Fibroblast of skin of abdomen (primary cell): ENCODE data around the gene PRKCH.
A peak's percentile ranks its signal among the peaks of the same experiment; 100 is the strongest.

Experiments used
- DNase-seq: peaks from one replicate; pipeline ENCODE4 v3.0.0-alpha.2; 2013

Gene PRKCH

DNA sequence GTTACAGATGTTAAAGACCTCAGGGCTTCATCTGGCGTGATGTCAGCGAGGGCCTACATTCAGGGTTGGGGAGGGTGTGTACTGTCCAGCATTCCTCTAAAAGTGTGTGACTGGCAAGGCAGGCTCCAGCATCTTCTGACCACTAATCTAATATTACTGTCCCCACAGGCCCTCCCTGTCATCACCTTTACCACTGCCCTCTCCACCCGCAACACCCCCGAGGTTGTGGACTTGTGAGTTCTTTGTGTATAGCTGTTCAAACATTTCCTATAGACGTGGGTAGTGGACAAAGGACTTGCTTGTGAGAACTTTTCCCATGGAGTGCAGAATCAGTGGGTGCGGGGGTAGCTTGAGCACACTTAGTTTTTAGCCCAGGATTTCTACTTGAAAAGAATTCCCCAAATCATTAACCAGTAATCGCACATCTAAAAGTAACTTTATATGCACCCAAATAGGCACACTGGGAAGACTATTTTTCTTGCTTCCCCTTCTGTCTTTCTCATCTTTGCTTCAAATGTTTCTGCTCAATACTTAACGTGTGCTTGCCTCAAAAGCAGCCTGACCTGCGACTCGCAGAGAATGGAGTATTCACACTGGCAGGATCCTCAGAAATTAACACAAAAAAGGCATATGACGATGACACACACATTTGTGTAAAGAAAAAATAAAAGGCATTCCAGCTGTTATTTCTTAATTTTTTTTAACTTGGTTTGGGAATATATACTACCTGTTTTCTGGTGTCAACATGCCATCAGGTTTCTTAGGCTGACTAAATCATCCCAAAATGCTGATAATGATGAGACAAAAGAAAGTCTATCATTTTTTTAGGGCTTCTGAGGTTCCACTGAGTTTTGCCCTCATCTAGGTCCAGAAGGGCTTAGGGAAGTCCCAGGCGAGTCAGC is 215.5 kb downstream of the PRKCH start:
- DNase-seq, result no peak

- DNase-seq, result peak; percentile 92
Measured at GRCh38 chr14:61537563-61538463, 216.4 kb downstream of the PRKCH start.

DNA sequence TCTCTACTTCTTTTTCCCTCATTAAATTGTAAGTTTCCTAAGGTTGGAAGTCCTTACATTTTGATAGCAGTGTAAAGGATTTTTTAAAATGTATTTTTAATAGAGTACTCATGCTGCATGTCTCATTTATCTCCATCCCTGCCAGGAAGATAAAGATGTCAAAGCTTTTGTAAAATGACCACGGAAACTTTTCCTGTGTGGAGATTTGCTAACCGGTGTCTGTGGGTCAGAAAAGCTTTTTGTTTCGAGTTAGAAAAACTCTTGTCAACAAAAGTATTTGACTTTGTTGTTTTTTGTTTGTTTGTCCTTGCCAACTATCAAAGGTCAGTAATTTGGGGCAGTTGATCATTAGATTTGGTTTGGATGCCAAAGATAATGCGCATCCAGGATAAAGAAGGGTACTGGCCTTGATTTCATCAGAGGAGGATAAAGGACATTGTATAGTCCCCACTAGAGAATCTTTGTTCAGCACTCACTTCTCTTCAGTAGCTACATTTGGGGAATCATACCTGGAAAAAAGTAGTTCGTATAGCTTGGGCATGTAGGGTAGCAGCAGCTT is 217.2 kb downstream of the PRKCH start:
- no peak for DNase-seq

GRCh38 chr14:61539631-61540030 is 218.3 kb downstream of the PRKCH start:
- DNase-seq, result no peak

DNA sequence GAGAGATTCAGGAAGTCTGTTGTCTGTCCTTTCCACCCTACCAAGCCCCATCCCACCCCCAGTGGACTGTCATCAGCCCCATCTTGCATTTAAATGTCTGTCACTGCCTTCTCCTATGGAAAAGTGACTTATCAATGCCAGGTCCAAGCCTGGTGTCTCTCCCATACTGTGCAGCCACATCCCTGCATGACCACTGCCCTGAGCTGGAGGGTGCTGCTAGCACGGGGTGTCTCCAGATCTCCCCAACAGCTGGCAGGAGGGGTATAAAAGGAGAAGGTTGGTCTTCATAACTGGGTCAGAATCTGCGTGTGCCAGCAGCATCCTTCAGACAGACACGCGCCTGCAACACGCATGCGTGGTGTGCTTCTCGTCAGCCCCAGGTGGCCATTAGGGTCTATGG is 219.6 kb downstream of the PRKCH start:
- no peak for DNase-seq

DNA sequence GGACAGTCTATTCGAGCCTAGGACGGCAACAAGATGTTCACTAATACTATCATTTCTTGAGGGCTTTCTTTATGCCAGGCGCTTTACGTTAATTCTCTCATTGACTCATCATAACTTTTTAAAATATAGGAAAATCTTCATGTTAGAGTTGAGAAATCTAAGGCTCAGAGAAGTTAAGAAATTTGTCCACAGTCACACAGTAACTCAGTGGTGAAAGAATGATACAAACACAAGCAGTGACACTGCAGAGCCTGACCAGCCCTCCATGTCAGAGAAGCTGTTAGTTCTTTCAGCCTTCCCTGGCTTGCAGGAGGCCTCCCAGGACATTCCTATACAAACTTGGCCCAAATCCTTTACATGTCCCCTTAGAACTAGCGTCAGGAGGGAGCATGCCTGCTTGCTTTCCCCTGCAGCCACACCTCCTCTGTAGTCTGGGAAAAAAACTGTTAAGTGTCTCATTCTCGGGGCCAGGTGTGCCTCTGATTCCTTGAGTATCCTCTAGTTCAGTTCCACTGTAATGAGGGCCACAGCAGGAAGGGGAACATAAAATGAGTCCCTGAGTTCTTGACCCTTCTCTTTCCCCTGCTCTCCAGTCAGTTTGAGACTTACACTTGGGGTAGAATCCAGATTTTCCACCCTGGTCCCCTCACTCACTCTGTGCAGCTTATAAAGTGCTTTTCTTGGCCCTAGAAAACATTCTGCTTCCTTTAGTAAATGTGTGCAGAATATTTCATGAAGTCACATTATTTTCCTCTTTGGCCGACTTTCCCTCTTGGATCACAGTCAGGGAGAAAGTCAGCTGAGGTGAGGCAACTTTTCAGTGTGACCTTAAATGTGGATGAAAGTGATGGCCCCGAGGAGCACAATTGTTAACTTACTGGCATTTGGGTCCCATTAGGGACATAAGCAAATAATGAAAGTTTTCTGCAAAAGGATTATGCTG is 221.7 kb downstream of the PRKCH start:
- DNase-seq, result no peak

GRCh38 chr14:61543946-61544345 is 222.6 kb downstream of the PRKCH start:
- DNase-seq, result no peak

DNA sequence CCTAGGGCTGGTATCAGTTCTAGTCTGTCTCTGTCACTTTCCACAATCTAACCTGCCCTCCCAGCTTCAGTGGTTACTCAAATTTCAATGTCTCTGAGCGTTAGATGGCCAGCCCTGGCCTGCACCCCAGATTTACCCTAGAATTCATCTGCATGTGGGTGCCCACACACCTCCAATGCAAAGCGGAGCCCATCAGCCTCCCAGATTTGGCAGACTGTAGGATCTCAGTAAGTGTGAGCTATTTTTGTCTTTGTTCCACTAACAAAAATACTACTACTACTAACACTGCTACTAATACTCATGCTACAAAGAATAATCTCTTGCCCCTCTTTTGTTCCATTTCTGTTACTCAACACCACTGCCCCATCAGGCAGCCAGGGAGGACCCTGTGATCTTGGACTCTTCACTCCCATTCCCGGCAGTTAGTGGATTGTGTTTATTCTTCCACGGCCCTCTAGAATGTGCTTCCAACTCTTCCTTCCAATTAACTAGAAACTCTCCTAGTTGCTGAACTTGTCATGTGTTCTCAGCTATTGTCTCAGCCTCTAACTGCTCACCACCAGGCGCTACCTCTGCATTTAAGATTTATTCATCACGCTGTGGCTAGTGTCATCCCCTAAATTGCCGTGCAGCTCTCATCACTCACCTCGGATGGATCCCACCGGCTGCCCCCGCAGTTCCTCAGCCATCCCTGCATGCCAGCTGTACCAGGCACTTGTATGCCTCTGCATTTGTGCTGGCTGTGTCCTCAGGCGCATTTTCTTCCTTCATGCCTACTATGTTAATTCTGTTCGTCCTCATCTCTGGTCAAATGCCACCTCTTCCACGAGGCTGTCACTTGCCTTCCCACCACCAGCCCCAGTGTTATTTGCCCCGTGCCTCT is 223.3 kb downstream of the PRKCH start:
- no peak for DNase-seq

DNA sequence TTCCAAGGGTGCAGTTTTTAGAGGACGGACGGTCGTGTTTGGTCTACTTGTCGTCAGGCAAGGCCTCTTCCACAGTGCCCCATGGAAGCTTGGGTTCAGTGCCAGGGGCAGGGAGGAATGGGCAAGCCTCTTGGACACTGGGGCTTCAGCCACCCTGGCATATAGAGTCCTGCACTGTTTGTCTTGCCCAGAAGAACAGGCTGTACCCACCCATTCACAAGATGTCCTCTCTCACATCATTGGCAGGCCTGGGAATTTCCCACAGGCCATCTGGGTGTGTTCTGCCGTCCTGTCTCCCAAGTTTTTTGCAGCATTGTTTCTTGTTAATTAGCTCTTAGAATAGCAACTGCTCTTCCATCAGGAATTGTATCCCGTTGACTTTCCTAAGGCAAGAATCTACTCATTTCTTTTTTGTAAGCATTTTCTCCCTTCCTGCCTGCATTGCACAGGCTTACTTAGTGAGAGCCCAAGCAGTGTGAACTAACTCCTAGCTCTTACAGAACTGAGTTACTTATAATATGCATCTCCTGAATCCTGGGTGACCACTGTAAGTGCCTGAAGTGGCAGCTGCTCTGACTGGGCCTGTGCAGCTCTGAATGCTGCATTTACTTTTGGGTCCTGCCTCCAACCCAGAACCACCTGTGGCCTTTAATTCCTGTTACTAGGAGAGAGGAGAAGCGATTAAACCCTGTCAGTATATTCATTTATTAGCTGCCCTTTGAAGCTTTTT is 224.5 kb downstream of the PRKCH start:
- DNase-seq, result no peak

DNA sequence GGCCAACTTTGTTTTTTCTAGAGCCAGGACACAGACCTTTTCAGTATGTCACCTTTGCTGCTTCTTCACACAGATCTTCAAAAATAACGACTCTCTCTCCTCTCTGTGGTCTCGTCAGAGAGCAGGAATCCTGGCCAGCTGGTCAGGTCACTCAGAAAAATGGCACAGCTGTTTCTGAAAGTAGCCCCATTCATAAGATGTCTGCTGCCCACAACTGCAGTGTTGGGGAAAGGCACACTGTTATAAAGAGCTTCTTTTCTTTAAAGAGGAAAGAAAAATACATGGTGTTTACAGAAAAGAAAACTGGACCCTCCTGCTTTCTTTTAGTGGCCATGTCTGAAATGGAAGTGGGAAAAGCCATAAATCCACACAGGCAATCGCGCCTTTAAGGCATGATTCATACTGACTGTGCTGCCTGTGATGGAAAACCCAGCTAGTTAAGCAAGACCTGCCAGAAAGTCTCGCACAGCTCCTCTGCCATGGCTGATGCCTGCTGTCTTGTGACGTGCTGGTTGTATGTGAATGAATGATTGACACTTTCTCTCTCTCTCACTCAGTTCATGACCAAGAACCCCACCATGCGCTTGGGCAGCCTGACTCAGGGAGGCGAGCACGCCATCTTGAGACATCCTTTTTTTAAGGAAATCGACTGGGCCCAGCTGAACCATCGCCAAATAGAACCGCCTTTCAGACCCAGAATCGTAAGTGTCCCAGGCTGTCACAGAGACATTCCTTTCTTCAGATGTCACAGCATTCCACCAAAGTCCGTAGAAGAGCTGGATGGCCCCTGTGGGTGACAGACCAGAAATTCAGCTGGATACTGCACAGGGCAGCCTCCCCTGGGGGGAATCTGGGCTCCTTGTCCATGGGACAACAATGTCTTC is 226.0 kb downstream of the PRKCH start:
- peak; percentile 91 for DNase-seq

DNA sequence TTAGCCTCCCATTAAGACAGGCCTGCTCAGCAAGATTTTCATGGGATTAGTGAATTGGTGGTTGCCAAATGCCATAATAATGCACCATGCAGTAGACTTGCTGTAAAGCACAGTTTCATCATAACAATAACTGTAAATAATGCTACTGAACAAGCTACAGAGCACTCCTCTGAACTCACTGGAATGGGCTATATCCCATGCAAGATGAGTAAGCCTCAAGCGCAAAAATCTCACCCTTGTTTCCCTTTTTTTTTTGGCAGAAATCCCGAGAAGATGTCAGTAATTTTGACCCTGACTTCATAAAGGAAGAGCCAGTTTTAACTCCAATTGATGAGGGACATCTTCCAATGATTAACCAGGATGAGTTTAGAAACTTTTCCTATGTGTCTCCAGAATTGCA is 228.0 kb downstream of the PRKCH start:
- peak; percentile 59 for DNase-seq

GRCh38 chr14:61551384-61551783 is 230.0 kb downstream of the PRKCH start:
- no peak for DNase-seq

- no peak for DNase-seq
Measured at GRCh38 chr14:61552241-61552640, 230.9 kb downstream of the PRKCH start.

- peak; percentile 99 for DNase-seq
Measured at GRCh38 chr14:61553730-61554641, 232.6 kb downstream of the PRKCH start.

DNA sequence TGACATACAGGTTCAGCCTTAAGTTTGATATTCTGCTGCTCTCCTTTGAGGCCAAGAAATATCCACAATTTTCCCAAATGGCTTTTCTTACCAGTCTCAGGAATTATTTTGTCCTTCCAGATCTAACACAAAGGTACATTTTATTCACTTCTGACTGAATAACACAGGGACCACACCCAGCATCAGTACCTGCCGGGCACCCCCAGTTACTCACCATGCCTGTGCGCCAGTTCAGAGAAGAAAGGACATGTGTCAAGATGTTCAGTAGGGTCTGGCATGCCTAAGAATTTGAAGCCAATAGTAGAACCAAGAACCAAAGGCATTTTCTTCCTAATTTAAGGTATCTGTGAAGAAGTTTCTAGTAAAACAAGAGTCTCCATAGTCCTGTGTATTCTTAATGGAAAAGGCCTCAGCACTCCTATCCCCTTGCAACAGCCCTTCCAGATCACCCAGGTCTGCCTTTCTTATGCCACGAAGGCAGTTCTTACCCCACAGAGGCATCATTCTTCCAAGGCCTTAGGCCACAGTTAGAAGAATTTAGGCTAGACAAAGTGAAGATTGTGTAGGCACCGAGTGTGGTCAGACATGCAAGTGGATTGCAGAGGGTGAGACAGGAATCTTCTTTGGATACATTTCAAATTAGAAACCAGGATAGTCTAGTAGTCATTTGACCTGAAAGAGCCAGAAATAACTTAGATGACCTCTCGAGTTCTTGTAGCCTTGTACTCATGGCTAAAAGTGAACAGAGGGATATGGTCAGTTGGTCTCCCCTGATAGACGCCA is 233.9 kb downstream of the PRKCH start:
- no peak for DNase-seq

DNA sequence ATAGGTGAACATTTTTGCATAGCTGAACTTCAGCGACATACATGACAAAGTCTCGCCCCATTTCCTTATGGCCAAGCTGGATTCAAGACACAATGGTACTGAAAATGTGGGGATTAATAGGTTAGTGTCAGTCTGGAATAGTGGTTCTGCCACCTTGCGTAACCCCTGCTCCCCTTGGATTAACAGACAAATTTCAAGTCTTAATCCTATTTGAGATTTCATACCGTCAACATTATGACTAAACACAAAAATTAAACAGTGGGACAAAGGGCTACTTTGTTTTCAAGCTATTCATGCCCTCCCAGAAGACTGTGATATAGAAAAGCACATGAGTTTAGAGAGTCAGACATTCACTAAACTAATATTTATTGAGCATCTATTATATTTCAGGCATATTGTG is 235.1 kb downstream of the PRKCH start:
- no peak for DNase-seq

DNA sequence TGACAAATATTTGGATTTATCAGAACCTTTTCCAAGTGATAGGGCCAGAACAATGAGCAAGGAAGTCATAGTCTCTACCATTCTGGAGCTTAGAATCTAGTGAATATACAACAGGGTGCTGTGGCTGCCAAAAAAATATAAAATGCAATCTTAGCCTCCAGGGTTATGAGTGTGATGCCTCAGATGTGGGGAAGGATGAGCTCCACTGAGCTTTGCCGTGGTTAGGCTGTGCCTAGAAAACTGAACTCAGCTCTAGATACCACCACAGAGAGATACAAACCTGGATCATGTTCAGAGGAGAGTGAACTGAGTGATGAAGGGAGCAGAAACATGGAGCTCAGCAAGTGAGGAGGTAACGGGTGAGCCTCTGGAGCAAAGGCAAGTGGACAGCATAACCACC is 235.9 kb downstream of the PRKCH start:
- no peak for DNase-seq
